ENCODE results near the gene CSNK1G2.

The CSNK1G2 gene

GRCh38 chr19:1917146-1917545, 23.8 kb upstream of the CSNK1G2 start:
- DNase-seq (ENCODE audit: insufficient read length, low spot score) (no peak), FAIRE-seq (no peak)
- no peak for TF ChIP-seq SPI1 (IDR thresholded peaks at IDR 0.05; ENCODE audit: low read depth, low read length)
- no peak for TF ChIP-seq POU2F2 (IDR thresholded peaks at IDR 0.05; ENCODE audit: low read depth, low read length)
- no peak for TF ChIP-seq POLR2AphosphoS5 (IDR thresholded peaks at IDR 0.05; ENCODE audit: low read depth, low read length)
- no peak for TF ChIP-seq TAF1 (IDR thresholded peaks at IDR 0.05; ENCODE audit: low read depth, low read length)
- TF ChIP-seq PAX5 (IDR thresholded peaks at IDR 0.05; ENCODE audit: insufficient read depth, low read length, severe bottlenecking) = no peak
- TF ChIP-seq POLR2A (IDR thresholded peaks at IDR 0.05; ENCODE audit: low read depth, low read length) = no peak

- no peak for DNase-seq (ENCODE audit: insufficient read length, low spot score)
- no peak for FAIRE-seq
Measured at GRCh38 chr19:1917926-1918325, 23.0 kb upstream of the CSNK1G2 start.

DNA sequence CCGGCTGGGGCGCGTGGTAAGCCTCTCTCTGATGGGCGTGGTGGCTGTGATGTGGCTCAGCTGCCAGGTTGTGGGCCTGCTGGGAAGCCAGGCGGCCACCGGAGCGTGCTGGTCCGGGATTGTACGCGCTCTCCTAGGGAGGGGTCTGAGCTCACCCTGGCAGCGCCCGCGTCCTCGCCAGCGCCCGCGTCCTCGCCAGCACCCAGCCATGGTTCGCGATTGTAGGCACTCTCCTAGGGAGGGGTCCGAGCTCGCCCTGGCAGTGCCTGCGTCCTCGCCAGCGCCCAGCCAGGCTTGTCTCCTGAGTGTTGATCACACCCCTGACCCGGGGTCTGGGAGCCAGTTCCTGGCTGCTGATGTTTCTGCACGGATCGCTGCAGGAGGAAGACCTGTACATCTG, 22.0 kb upstream of the CSNK1G2 start:
- FAIRE-seq (no peak), DNase-seq (ENCODE audit: insufficient read length, low spot score) (no peak)
- TF ChIP-seq SPI1 (IDR thresholded peaks at IDR 0.05; ENCODE audit: low read depth, low read length) = no peak
- TF ChIP-seq POU2F2 (IDR thresholded peaks at IDR 0.05; ENCODE audit: low read depth, low read length) = no peak
- TF ChIP-seq TAF1 (IDR thresholded peaks at IDR 0.05; ENCODE audit: low read depth, low read length) = no peak
- TF ChIP-seq POLR2AphosphoS5 (IDR thresholded peaks at IDR 0.05; ENCODE audit: low read depth, low read length) = no peak
- no peak for TF ChIP-seq POLR2A (IDR thresholded peaks at IDR 0.05; ENCODE audit: low read depth, low read length)
- no peak for TF ChIP-seq PAX5 (IDR thresholded peaks at IDR 0.05; ENCODE audit: insufficient read depth, low read length, severe bottlenecking)

More at GRCh38 chr19:1917926-1918325, 23.0 kb upstream of the CSNK1G2 start:
- TF ChIP-seq SPI1 (IDR thresholded peaks at IDR 0.05; ENCODE audit: low read depth, low read length) (no peak), POLR2A (IDR thresholded peaks at IDR 0.05; ENCODE audit: low read depth, low read length) (no peak), TAF1 (IDR thresholded peaks at IDR 0.05; ENCODE audit: low read depth, low read length) (no peak), POU2F2 (IDR thresholded peaks at IDR 0.05; ENCODE audit: low read depth, low read length) (no peak), PAX5 (IDR thresholded peaks at IDR 0.05; ENCODE audit: insufficient read depth, low read length, severe bottlenecking) (no peak), POLR2AphosphoS5 (IDR thresholded peaks at IDR 0.05; ENCODE audit: low read depth, low read length) (no peak)

- DNase-seq (ENCODE audit: insufficient read length, low spot score) = no peak
- FAIRE-seq = no peak
- TF ChIP-seq POLR2AphosphoS5 (IDR thresholded peaks at IDR 0.05; ENCODE audit: low read depth, low read length) (no peak), TAF1 (IDR thresholded peaks at IDR 0.05; ENCODE audit: low read depth, low read length) (no peak), POLR2A (IDR thresholded peaks at IDR 0.05; ENCODE audit: low read depth, low read length) (no peak), SPI1 (IDR thresholded peaks at IDR 0.05; ENCODE audit: low read depth, low read length) (no peak), PAX5 (IDR thresholded peaks at IDR 0.05; ENCODE audit: insufficient read depth, low read length, severe bottlenecking) (no peak), POU2F2 (IDR thresholded peaks at IDR 0.05; ENCODE audit: low read depth, low read length) (no peak)
Measured at GRCh38 chr19:1920644-1921043, 20.3 kb upstream of the CSNK1G2 start.

- FAIRE-seq = no peak
- TF ChIP-seq POU2F2 (IDR thresholded peaks at IDR 0.05; ENCODE audit: low read depth, low read length) = no peak
- TF ChIP-seq TAF1 (IDR thresholded peaks at IDR 0.05; ENCODE audit: low read depth, low read length) = no peak
- no peak for TF ChIP-seq PAX5 (IDR thresholded peaks at IDR 0.05; ENCODE audit: insufficient read depth, low read length, severe bottlenecking)
- no peak for TF ChIP-seq POLR2AphosphoS5 (IDR thresholded peaks at IDR 0.05; ENCODE audit: low read depth, low read length)
- no peak for TF ChIP-seq SPI1 (IDR thresholded peaks at IDR 0.05; ENCODE audit: low read depth, low read length)
- no peak for TF ChIP-seq POLR2A (IDR thresholded peaks at IDR 0.05; ENCODE audit: low read depth, low read length)
Measured at GRCh38 chr19:1921326-1921725, 19.6 kb upstream of the CSNK1G2 start.

DNA sequence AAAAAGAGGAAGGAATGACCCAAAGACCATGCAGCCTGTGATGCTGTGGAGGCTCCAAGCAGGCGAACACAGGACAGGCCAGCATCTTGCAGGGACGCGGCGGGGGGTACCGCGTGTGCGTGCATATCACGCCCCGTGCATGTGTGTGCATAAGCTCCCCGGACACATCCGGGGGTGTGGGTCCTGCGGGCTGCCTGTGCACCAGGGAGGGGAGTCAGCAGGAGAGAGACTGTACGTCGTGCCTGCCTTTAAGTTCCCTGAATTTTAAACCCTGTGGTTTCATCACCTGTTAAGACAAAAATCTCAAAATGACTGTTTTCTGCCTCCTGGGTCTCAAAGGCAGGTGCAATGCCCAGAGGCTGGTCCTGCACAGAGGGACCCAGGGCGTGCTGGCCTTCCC, 19.1 kb upstream of the CSNK1G2 start:
- DNase-seq (ENCODE audit: insufficient read length, low spot score) (no peak), FAIRE-seq (no peak)
- TF ChIP-seq SPI1 (IDR thresholded peaks at IDR 0.05; ENCODE audit: low read depth, low read length) (no peak), TAF1 (IDR thresholded peaks at IDR 0.05; ENCODE audit: low read depth, low read length) (no peak), PAX5 (IDR thresholded peaks at IDR 0.05; ENCODE audit: insufficient read depth, low read length, severe bottlenecking) (no peak), POU2F2 (IDR thresholded peaks at IDR 0.05; ENCODE audit: low read depth, low read length) (no peak), POLR2A (IDR thresholded peaks at IDR 0.05; ENCODE audit: low read depth, low read length) (no peak), POLR2AphosphoS5 (IDR thresholded peaks at IDR 0.05; ENCODE audit: low read depth, low read length) (no peak)

More at GRCh38 chr19:1921326-1921725, 19.6 kb upstream of the CSNK1G2 start:
- DNase-seq (ENCODE audit: insufficient read length, low spot score) = no peak

GRCh38 chr19:1922803-1923202, 18.2 kb upstream of the CSNK1G2 start:
- peak; percentile 38 for FAIRE-seq
- TF ChIP-seq POLR2AphosphoS5 (IDR thresholded peaks at IDR 0.05; ENCODE audit: low read depth, low read length) (no peak), PAX5 (IDR thresholded peaks at IDR 0.05; ENCODE audit: insufficient read depth, low read length, severe bottlenecking) (no peak), TAF1 (IDR thresholded peaks at IDR 0.05; ENCODE audit: low read depth, low read length) (no peak), SPI1 (IDR thresholded peaks at IDR 0.05; ENCODE audit: low read depth, low read length) (no peak), POU2F2 (IDR thresholded peaks at IDR 0.05; ENCODE audit: low read depth, low read length) (no peak), POLR2A (IDR thresholded peaks at IDR 0.05; ENCODE audit: low read depth, low read length) (no peak)
- DNase-seq (ENCODE audit: insufficient read length, low spot score) = no peak

GRCh38 chr19:1923319-1923718, 17.7 kb upstream of the CSNK1G2 start:
- no peak for FAIRE-seq
- no peak for TF ChIP-seq TAF1 (IDR thresholded peaks at IDR 0.05; ENCODE audit: low read depth, low read length)
- no peak for TF ChIP-seq POLR2A (IDR thresholded peaks at IDR 0.05; ENCODE audit: low read depth, low read length)
- no peak for TF ChIP-seq POLR2AphosphoS5 (IDR thresholded peaks at IDR 0.05; ENCODE audit: low read depth, low read length)
- TF ChIP-seq POU2F2 (IDR thresholded peaks at IDR 0.05; ENCODE audit: low read depth, low read length) = no peak
- TF ChIP-seq PAX5 (IDR thresholded peaks at IDR 0.05; ENCODE audit: insufficient read depth, low read length, severe bottlenecking) = no peak
- no peak for TF ChIP-seq SPI1 (IDR thresholded peaks at IDR 0.05; ENCODE audit: low read depth, low read length)
- DNase-seq (ENCODE audit: insufficient read length, low spot score) = no peak

- DNase-seq (ENCODE audit: insufficient read length, low spot score) (no peak), FAIRE-seq (no peak)
- no peak for TF ChIP-seq POLR2AphosphoS5 (IDR thresholded peaks at IDR 0.05; ENCODE audit: low read depth, low read length)
- TF ChIP-seq SPI1 (IDR thresholded peaks at IDR 0.05; ENCODE audit: low read depth, low read length) = no peak
- no peak for TF ChIP-seq PAX5 (IDR thresholded peaks at IDR 0.05; ENCODE audit: insufficient read depth, low read length, severe bottlenecking)
- TF ChIP-seq POU2F2 (IDR thresholded peaks at IDR 0.05; ENCODE audit: low read depth, low read length) = no peak
- no peak for TF ChIP-seq POLR2A (IDR thresholded peaks at IDR 0.05; ENCODE audit: low read depth, low read length)
- TF ChIP-seq TAF1 (IDR thresholded peaks at IDR 0.05; ENCODE audit: low read depth, low read length) = no peak
Measured at GRCh38 chr19:1924320-1924961, 16.5 kb upstream of the CSNK1G2 start.

Data from GM12891 (cell line).